Measurements from ENCODE around the gene CYP4F12. TPM values are rescaled to one million over a fixed set of nuclear protein-coding genes. Genes with fewer than 3 reads are reported as not detected.

CYP4F12 gene
- total RNA-seq, 1 experiment from 2014 or later = 1.7 TPM

GRCh38 chr19:15680478-15681322, 7.8 kb downstream of the CYP4F12 start:
- H3K27me3 ChIP-seq (ENCODE audit: control insufficient read depth, insufficient read depth, low read length) = no peaks in the 10 kb centered on the region
- no peak overlapping the region for H3K4me3 ChIP-seq (ENCODE audit: low read depth in 2 of 2, low read length in 2 of 2)
- in situ Hi-C loops (cut with HindIII; ENCODE audit: low pct_unique_long_range_greater_than_20kb, low sequenced_read_pairs) (no loop called here), intact Hi-C loops (cut with micrococcal nuclease; ENCODE audit: unreplicated experiment) (no loop called here)
- ChIA-PET CTCF (no interaction called here), POLR2A (no interaction called here)
- no peak for ATAC-seq
- H3K36me3 ChIP-seq (ENCODE audit: control insufficient read depth, insufficient read depth, low read length) = no peaks in the 10 kb centered on the region
- H3K9me3 ChIP-seq (ENCODE audit: control insufficient read depth, insufficient read depth, low read depth, low read length) = no peaks in the 10 kb centered on the region
- no peaks in the 10 kb centered on the region for H3K4me1 ChIP-seq (ENCODE audit: control insufficient read depth, insufficient read depth, low read length)
- H3K27ac ChIP-seq (ENCODE audit: low read length) = no peak overlapping the region
- no TSS peak for BruUV-seq (replicated peaks)
- no peak for DNase-seq (ENCODE audit: low read depth, low spot score)
- TF ChIP-seq REST (IDR thresholded peaks at IDR 0.05; ENCODE audit: insufficient read depth in 1 of 2, low read depth in 2 of 2, low read length in 1 of 2) (no peak), SIN3A (IDR thresholded peaks at IDR 0.05; ENCODE audit: borderline replicate concordance, insufficient read depth, low read depth, low read length) (no peak), TCF7L2 (IDR thresholded peaks at IDR 0.05; ENCODE audit: low read depth, low read length) (no peak), CTCF (IDR thresholded peaks at IDR 0.05) (no peak), POLR2AphosphoS5 (IDR thresholded peaks at IDR 0.05; ENCODE audit: low read depth, low read length) (no peak)

- Histone ChIP-seq H3K36me3 (ENCODE audit: control insufficient read depth, insufficient read depth, low read length) (no peaks in the 10 kb centered on the region), H3K4me1 (ENCODE audit: control insufficient read depth, insufficient read depth, low read length) (no peaks in the 10 kb centered on the region), H3K27ac (ENCODE audit: low read length) (no peak overlapping the region), H3K9me3 (ENCODE audit: control insufficient read depth, insufficient read depth, low read depth, low read length) (no peaks in the 10 kb centered on the region), H3K4me3 (ENCODE audit: low read depth in 2 of 2, low read length in 2 of 2) (no peak overlapping the region), H3K27me3 (ENCODE audit: control insufficient read depth, insufficient read depth, low read length) (no peaks in the 10 kb centered on the region)
- TF ChIP-seq TCF7L2 (IDR thresholded peaks at IDR 0.05; ENCODE audit: low read depth, low read length) (no peak), POLR2AphosphoS5 (IDR thresholded peaks at IDR 0.05; ENCODE audit: low read depth, low read length) (no peak), REST (IDR thresholded peaks at IDR 0.05; ENCODE audit: insufficient read depth in 1 of 2, low read depth in 2 of 2, low read length in 1 of 2) (no peak), SIN3A (IDR thresholded peaks at IDR 0.05; ENCODE audit: borderline replicate concordance, insufficient read depth, low read depth, low read length) (no peak), CTCF (IDR thresholded peaks at IDR 0.05) (no peak)
- no peak for DNase-seq (ENCODE audit: low read depth, low spot score)
- no TSS peak for BruUV-seq (replicated peaks)
- no peak for ATAC-seq
- intact Hi-C loops (cut with micrococcal nuclease; ENCODE audit: unreplicated experiment) = no loop called here
- in situ Hi-C loops (cut with HindIII; ENCODE audit: low pct_unique_long_range_greater_than_20kb, low sequenced_read_pairs) = no loop called here
- ChIA-PET POLR2A (no interaction called here), CTCF (no interaction called here)
These were observed 10.5 kb downstream of the CYP4F12 start for GRCh38 chr19:15683411-15683810.
